A673 (cell line): ENCODE data around the gene ADAMTS10. TPM values are rescaled to one million over a fixed set of nuclear protein-coding genes. Genes with fewer than 3 reads are reported as not detected.

Experiments
- BruUV-seq: library from RNA; stranded (reverse); fragments of 400-500 nt; replicated peaks from 2 replicates; lab custom pipeline; 2021; lab: Mats Ljungman, UMichigan
- CTCF ChIA-PET: fragments of 300-600 bp; sonication (Branson Sonifier 250); formaldehyde crosslinking; loops from one replicate; lab custom pipeline; 2022; ENCODE audit warnings: antibody characterized with exemption; lab: Charles Lee
- POLR2A ChIA-PET: fragments of 300-600 bp; sonication (Branson Sonifier 250); formaldehyde crosslinking; loops from one replicate; lab custom pipeline; 2022; ENCODE audit warnings: antibody characterized with exemption; ENCODE audit not compliant: low non-redundant PET; lab: Charles Lee
- DNase-seq: peaks from one replicate; pipeline ENCODE4 v3.0.0-alpha.2; 2015; ENCODE audit warnings: low spot score
- H3K27ac ChIP-seq: fragments of 200-600 bp; sonication (generic); 2 replicates; pipeline ENCODE4 v1.5.1; 2016; ENCODE audit warnings: mixed run types, low read depth, mild to moderate bottlenecking, mixed read lengths, antibody characterized with exemption, low read length; ENCODE audit not compliant: poor library complexity, severe bottlenecking
- H3K27me3 ChIP-seq: fragments of 200-600 bp; sonication (generic); replicated peaks from 2 replicates; pipeline ENCODE4 v1.6.1; 2017; ENCODE audit warnings: mixed run types, low read depth, mild to moderate bottlenecking, mixed read lengths, antibody characterized with exemption, low read length; ENCODE audit not compliant: insufficient read depth, poor library complexity
- H3K36me3 ChIP-seq: fragments of 200-600 bp; sonication (generic); 2 replicates; pipeline ENCODE4 v1.6.1; 2016; ENCODE audit warnings: mixed run types, mild to moderate bottlenecking, mixed read lengths, antibody characterized with exemption, low read length; ENCODE audit not compliant: insufficient read depth, poor library complexity, severe bottlenecking
- H3K4me1 ChIP-seq: fragments of 200-600 bp; sonication (generic); 2 replicates; pipeline ENCODE4 v1.6.1; 2017; ENCODE audit warnings: mixed run types, mild to moderate bottlenecking, mixed read lengths, antibody characterized with exemption, low read length; ENCODE audit not compliant: insufficient read depth, poor library complexity, severe bottlenecking
- H3K4me3 ChIP-seq: fragments of 200-600 bp; sonication (generic); 2 replicates; pipeline ENCODE4 v1.5.1; 2016; ENCODE audit warnings: low read depth, mixed run types, mild to moderate bottlenecking, mixed read lengths, low read length; ENCODE audit not compliant: poor library complexity, severe bottlenecking
- H3K9me3 ChIP-seq: fragments of 200-600 bp; sonication (generic); 2 replicates; pipeline ENCODE4 v1.6.1; 2016; ENCODE audit warnings: mixed run types, low read depth, mild to moderate bottlenecking, mixed read lengths, antibody characterized with exemption, low read length; ENCODE audit not compliant: poor library complexity, severe bottlenecking
- CTCF ChIP-seq: fragments of 300-800, 200-600 bp; sonication (generic); conservative IDR thresholded peaks from 2 replicates; pipeline ENCODE4 v1.5.1; 2017; ENCODE audit warnings: low read depth, mild to moderate bottlenecking, antibody characterized with exemption, low read length, moderate library complexity, mixed read lengths
- EZH2 ChIP-seq: fragments of 200-600 bp; sonication (generic); IDR thresholded peaks from 2 replicates; pipeline ENCODE4 v1.6.1; 2017; ENCODE audit warnings: borderline replicate concordance, low read depth, mild to moderate bottlenecking, mixed read lengths, antibody characterized with exemption, low read length; ENCODE audit not compliant: poor library complexity, severe bottlenecking
- intact Hi-C: fragments of 100-400 bp; cut with micrococcal nuclease; formaldehyde crosslinking; loops from one replicate; pipeline ENCODE4 v1.10.0; 2022; ENCODE audit not compliant: unreplicated experiment
- total RNA-seq: library from RNA; stranded (reverse); gene quantifications from 2 replicates; pipeline ENCODE4 v1.2.3, GENCODE V29; 2021

ADAMTS10 gene
- total RNA-seq, 1 experiment from 2014 or later = 29.5 TPM

GRCh38 chr19:8580710-8581281, 29.7 kb downstream of the ADAMTS10 start:
- H3K27me3 ChIP-seq = no peaks in the 10 kb centered on the region
- CTCF ChIA-PET = interaction anchor here (0.5 to 2.1 kb wide), 17 partner anchors 10 to 1481 kb away, joined by 3 to 23 read pairs (median 6); partner anchors contain the start of genes ACTL9 and ZNF414
- DNase-seq = peak; percentile 86
- no peaks in the 10 kb centered on the region for H3K36me3 ChIP-seq
- no peak overlapping the region for H3K27ac ChIP-seq
- H3K4me3 ChIP-seq = no peak overlapping the region
- peaks cover 9% of the 10 kb centered on the region for H3K4me1 ChIP-seq
- BruUV-seq = no TSS peak
- POLR2A ChIA-PET = interaction anchor here (0.5 kb wide), 1 partner anchor 606 kb away, joined by 3 read pairs; no protein-coding TSS in a partner anchor
- intact Hi-C loops = loop anchor here (5.0 kb wide), 1 partner anchor 223 kb away; no protein-coding TSS in a partner anchor
- TF ChIP-seq CTCF (peak; percentile 99), EZH2 (no peak)
- H3K9me3 ChIP-seq = no peaks in the 10 kb centered on the region

GRCh38 chr19:8578642-8579265, 31.8 kb downstream of the ADAMTS10 start:
- no TSS peak for BruUV-seq
- POLR2A ChIA-PET = no interaction called here
- DNase-seq = peak; percentile 81
- H3K4me1 ChIP-seq = peaks cover 15% of the 10 kb centered on the region
- H3K4me3 ChIP-seq = no peak overlapping the region
- TF ChIP-seq CTCF = peak; percentile 98
- TF ChIP-seq EZH2 = no peak
- no peaks in the 10 kb centered on the region for H3K27me3 ChIP-seq
- no peaks in the 10 kb centered on the region for H3K9me3 ChIP-seq
- no peak overlapping the region for H3K27ac ChIP-seq
- CTCF ChIA-PET = interaction anchor here (0.5 to 1.2 kb wide), 7 partner anchors 14 to 260 kb away, joined by 3 to 5 read pairs (median 3); partner anchors contain the start of gene HNRNPM
- intact Hi-C loops = no loop called here
- no peaks in the 10 kb centered on the region for H3K36me3 ChIP-seq

- Histone ChIP-seq H3K27ac (no peak overlapping the region), H3K4me1 (peaks cover 15% of the 10 kb centered on the region), H3K36me3 (no peaks in the 10 kb centered on the region), H3K27me3 (no peaks in the 10 kb centered on the region), H3K4me3 (no peak overlapping the region), H3K9me3 (no peaks in the 10 kb centered on the region)
- TF ChIP-seq EZH2 (no peak), CTCF (no peak)
- no TSS peak for BruUV-seq
- CTCF ChIA-PET = interaction anchor here (0.5 kb wide), 1 partner anchor 452 kb away, joined by 3 read pairs; no protein-coding TSS in a partner anchor
- POLR2A ChIA-PET = no interaction called here
- no peak for DNase-seq
- intact Hi-C loops = no loop called here
Measured at GRCh38 chr19:8577741-8578140, 32.8 kb downstream of the ADAMTS10 start.
